GM23248 (cell line): Measurements from ENCODE around the gene SMIM34.
"Not testable (repeated sequence)": the region's sequence is repeated elsewhere in the genome, so short reads cannot be mapped to it uniquely, and the experiment has no call there.

Experiments used
- EZH2 ChIP-seq: fragments of 200-600 bp; sonication (generic); IDR thresholded peaks from 2 replicates; pipeline ENCODE4 v1.6.1; 2018; ENCODE audit warnings: antibody characterized with exemption, mild to moderate bottlenecking; ENCODE audit not compliant: insufficient read depth, poor library complexity, severe bottlenecking
- EZH2phosphoT487 ChIP-seq: fragments of 200-600 bp; sonication (generic); IDR thresholded peaks from 2 replicates; pipeline ENCODE4 v1.6.1; 2018; ENCODE audit warnings: antibody characterized with exemption, moderate library complexity, mild to moderate bottlenecking, low read depth; ENCODE audit not compliant: insufficient read depth

DNA sequence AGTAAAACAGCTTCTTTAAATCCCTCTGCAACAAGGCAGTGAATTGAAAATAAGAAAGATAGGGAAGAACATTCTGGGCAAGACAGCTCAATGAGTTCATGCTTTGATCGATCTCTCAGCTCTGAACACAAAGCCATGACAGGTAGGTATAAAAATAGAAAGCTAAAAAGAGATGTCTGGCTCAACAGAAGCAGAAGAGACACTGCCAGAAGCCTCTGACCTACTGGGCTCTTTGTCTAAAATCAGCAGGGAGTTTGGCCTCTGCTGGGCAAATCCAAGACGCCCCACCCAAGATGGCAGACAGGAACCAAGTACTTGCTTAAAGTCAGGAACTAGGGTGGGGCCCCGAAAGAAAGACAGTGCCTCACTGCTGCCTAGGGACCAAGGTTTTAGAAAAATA is 43.6 kb upstream of the SMIM34 start:
- not testable (repeated sequence) for TF ChIP-seq EZH2, EZH2phosphoT487
